Omental fat pad (tissue), 4 donors: Measurements from ENCODE around the gene PAK5. TPM values are rescaled to one million over a fixed set of nuclear protein-coding genes. Genes with fewer than 3 reads are reported as not detected.

Source experiments
- ATAC-seq: fragments of 150-250 bp; one replicate; pipeline ENCODE4 v1.9.1; 2016; ENCODE audit warnings: mild to moderate bottlenecking, moderate library complexity; ENCODE audit not compliant: low FRiP score
- DNase-seq: peaks from one replicate; pipeline ENCODE4 v3.0.0-alpha.2; 2019; ENCODE audit warnings: low spot score
- CTCF ChIP-seq, 3 donors: fragments of 450-650 bp; IDR thresholded peaks; one replicate each; pipeline ENCODE4 v1.5.1; 2016 to 2017; ENCODE audit warnings: antibody characterized with exemption in 3 of 3, mild to moderate bottlenecking in 3 of 3, moderate library complexity in 2 of 3
- total RNA-seq, 4 donors: library from RNA; depleted of rRNA; stranded (reverse); fragments of >200 nt; gene quantifications; one replicate each; pipeline ENCODE4 v1.1.0, GENCODE V29; 2016

PAK5 gene
- total RNA-seq, 4 donors from 2014 or later, result not detected

DNA sequence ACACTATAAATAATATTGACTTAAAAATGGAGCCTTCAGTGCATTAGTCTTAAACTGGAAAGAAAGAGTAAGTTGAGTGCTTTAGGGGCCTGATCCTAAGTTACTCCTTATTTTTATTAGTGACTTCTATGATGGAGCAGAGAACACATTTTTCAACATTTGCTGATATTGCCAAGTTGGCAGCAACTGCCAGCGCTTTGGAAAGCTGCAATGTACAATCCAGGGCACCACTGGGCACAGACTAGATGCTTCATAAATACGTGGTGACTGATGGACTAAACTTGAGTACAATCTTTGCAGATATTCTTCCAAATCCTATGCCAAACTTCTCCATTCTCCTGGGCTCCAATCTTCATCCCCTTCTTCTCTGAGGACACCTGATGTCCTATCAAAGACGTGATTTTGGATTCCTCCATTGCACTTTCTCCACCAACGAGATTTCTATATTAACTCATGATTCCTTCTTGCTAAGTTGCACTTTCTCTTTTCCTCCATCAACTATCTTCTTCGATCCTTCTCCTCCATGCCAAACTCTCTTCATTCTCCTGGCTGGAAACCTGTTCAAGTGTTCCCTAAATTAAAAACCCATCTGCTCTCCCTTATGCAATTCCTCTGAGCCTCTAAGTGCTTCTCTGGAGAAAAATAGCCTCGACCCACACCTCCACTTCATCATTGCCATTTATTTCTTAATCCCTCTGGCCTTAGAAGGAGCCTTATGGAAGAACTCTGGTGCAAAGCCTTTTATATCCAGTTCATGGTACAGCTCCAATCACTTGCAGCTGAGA, 28.5 kb upstream of the PAK5 start:
- no peak for TF ChIP-seq CTCF (IDR thresholded peaks at IDR 0.05)
- no peak for DNase-seq

DNA sequence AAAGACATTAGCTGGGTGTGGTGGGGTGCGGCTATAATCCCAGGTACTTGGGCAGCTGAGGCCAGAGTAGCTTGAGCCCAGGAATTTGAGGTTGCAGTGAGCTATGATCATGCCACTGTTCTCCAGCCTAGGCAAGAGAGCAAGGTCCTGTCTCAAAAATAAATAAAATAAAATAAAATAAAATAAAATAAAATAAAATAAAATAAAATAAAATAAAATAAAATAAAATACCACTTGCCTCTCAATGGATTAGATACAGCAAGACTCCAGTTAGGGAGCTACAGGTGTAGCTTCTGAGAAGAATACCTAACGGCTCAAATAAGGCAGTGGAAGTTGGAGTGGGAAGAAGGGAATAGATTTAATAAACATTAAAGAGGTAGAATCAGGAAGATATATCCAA, 13.7 kb upstream of the PAK5 start:
- no peak for ATAC-seq
- no peak for TF ChIP-seq CTCF (IDR thresholded peaks at IDR 0.05)
- DNase-seq, result no peak

More for the DNA sequence above, 28.5 kb upstream of the PAK5 start:
- no peak for ATAC-seq

GRCh38 chr20:9839626-9840025, 750 bp upstream of the PAK5 start:
- no peak for TF ChIP-seq CTCF (IDR thresholded peaks at IDR 0.05)
- DNase-seq (no peak), ATAC-seq (no peak)

DNA sequence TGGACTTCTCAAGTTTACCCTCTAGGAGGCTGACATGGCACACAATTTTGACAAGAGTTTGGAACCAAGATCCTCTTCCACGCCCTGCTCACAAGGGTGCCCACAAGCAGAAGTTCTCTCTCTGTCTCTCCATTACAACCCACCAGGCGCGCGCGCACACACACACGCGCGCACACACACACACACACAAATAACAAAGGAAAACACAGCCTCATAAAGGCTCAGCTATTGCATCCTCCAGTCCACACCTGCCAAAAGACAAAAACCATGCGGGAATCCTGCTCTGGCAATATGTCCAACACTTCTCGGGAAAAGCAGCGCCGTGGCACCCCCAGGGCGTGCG, 870 bp downstream of the PAK5 start:
- no peak for TF ChIP-seq CTCF (IDR thresholded peaks at IDR 0.05)
- DNase-seq, result no peak
- no peak for ATAC-seq

- no peak for TF ChIP-seq CTCF (IDR thresholded peaks at IDR 0.05)
- DNase-seq, result no peak
- no peak for ATAC-seq
Observed at GRCh38 chr20:9837634-9838033, 1.2 kb downstream of the PAK5 start.

DNA sequence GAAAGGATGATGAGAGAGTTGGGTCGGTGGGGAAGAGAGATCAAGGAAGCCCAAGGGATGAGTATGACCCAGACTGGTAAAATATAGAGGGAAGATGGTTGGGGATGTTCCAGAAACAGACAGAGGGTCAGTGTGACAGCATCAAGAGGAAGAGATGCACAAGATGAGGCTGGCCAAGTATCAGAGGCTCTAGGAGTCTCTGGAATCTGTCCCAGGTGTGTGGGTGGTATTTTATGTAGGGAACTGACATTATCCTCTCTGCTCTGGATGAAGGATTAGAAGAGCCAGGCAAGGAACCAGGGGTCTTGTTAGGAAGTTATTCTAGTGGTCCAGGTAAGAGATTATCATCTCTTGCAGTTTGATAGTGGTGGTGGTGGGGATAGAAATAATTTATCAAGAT, 3.6 kb downstream of the PAK5 start:
- ATAC-seq (no peak), DNase-seq (no peak)

More for the DNA sequence above, 3.6 kb downstream of the PAK5 start:
- no peak for TF ChIP-seq CTCF (IDR thresholded peaks at IDR 0.05)
